GM20000 (cell line): ENCODE data around the gene JMY.

Source experiments
- DNase-seq: peaks from one replicate; pipeline ENCODE4 v3.0.0; 2012; ENCODE audit warnings: low spot score
- CTCF ChIP-seq: IDR thresholded peaks from 2 replicates; pipeline ENCODE4 v1.5.1; 2012; ENCODE audit warnings: mild to moderate bottlenecking, control low read depth; ENCODE audit errors: extremely low read depth, missing control alignments

Gene JMY

GRCh38 chr5:79329453-79329852 lies 93.5 kb downstream of the JMY start:
- DNase-seq: no peak
- no peak for TF ChIP-seq CTCF

DNA sequence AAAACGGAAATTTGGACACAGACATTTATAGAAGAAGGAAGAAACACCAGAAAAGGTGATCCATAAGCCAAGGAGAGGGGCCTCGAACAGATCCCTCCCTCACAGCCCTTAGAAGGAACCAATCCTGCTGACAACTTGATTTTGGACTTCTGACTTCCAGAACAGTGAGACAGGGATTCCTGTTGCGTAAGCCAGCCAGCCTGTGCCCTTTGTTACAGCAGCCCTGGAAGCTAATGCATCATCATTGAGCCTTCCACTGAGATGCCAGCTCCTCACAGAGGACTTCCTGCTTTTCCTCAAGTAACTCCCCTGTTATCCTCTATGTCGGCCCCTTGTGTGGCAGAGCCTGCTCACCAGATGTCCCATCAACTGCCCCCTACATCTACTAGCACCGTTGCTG lies 94.1 kb downstream of the JMY start:
- TF ChIP-seq CTCF: no peak
- no peak for DNase-seq

- DNase-seq: no peak
- no peak for TF ChIP-seq CTCF
These were observed 98.1 kb downstream of the JMY start for GRCh38 chr5:79333852-79334557.

GRCh38 chr5:79346420-79346824 lies 110.5 kb downstream of the JMY start:
- DNase-seq: no peak
- no peak for TF ChIP-seq CTCF

- TF ChIP-seq CTCF: no peak
- no peak for DNase-seq
These were observed 113.1 kb downstream of the JMY start for GRCh38 chr5:79349047-79349446.

DNA sequence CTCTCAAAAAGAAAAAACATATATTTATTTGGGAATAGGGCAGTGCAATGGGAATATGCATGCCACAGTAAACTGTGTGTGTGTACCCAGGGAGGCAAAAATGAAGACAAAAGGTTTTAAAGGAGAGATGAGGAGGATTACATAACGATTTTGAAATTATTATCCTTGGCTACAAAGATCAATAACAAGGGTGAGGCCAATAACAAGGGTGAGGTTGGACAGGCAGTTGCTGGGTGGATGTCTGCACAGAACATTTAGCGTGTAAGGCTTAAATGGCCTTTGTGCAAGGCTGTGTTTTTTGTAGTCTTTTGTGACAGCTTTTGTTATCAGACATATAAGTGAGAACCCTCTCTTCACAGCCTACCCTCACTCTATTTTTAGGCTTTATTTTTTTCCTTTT lies 114.0 kb downstream of the JMY start:
- TF ChIP-seq CTCF: no peak
- DNase-seq: no peak

GRCh38 chr5:79357398-79357797 lies 121.5 kb downstream of the JMY start:
- no peak for TF ChIP-seq CTCF
- no peak for DNase-seq
